DOHH2 (cell line): ENCODE measurements around the gene KLHDC1.
"Not testable (repeated sequence)": the region's sequence is repeated elsewhere in the genome, so short reads cannot be mapped to it uniquely, and the experiment has no call there.

Experiments
- H3F3A ChIP-seq: fragments of 200-600 bp; sonication (generic), shearing (Covaris generic); 2 replicates; pipeline ENCODE4 v1.6.0; 2016; ENCODE audit warnings: antibody characterized with exemption, mild to moderate bottlenecking; ENCODE audit not compliant: control insufficient read depth, insufficient read depth
- H3K27ac ChIP-seq: fragments of 200-600 bp; sonication (generic); 2 replicates; pipeline ENCODE4 v1.5.1; 2014; ENCODE audit warnings: low read depth, mild to moderate bottlenecking, low read length, moderate library complexity
- H3K27me3 ChIP-seq: fragments of 200-600 bp; sonication (generic); 2 replicates; pipeline ENCODE4 v1.6.1; 2014; ENCODE audit warnings: mild to moderate bottlenecking, low read length, mixed read lengths; ENCODE audit not compliant: control insufficient read depth
- H3K36me3 ChIP-seq: fragments of 200-600 bp; sonication (generic); 2 replicates; pipeline ENCODE4 v1.6.1; 2014; ENCODE audit warnings: mild to moderate bottlenecking, low read length, moderate library complexity, mixed read lengths; ENCODE audit not compliant: control insufficient read depth
- H3K4me1 ChIP-seq: fragments of 200-600 bp; sonication (generic); 2 replicates; pipeline ENCODE4 v1.6.1; 2014; ENCODE audit warnings: mild to moderate bottlenecking, low read length, mixed read lengths; ENCODE audit not compliant: control insufficient read depth
- H3K4me2 ChIP-seq: fragments of 200-600 bp; sonication (generic); 2 replicates; pipeline ENCODE4 v1.6.0; 2014; ENCODE audit warnings: mild to moderate bottlenecking, low read length, moderate library complexity
- H3K4me3 ChIP-seq: fragments of 200-600 bp; sonication (generic); 2 replicates; pipeline ENCODE4 v1.5.1; 2014; ENCODE audit warnings: mild to moderate bottlenecking, low read length, mixed read lengths
- H3K79me2 ChIP-seq: fragments of 200-600 bp; sonication (generic); 2 replicates; pipeline ENCODE4 v1.6.1; 2014; ENCODE audit warnings: mild to moderate bottlenecking, low read length, mixed read lengths; ENCODE audit not compliant: control insufficient read depth
- H3K9me2 ChIP-seq: fragments of 200-600 bp; sonication (generic); replicated peaks from 2 replicates; pipeline ENCODE4 v1.6.1; 2014; ENCODE audit warnings: mild to moderate bottlenecking, low read length, mixed read lengths; ENCODE audit not compliant: control insufficient read depth
- H3K9me3 ChIP-seq: fragments of 200-600 bp; sonication (generic); 2 replicates; pipeline ENCODE4 v1.6.1; 2014; ENCODE audit warnings: antibody characterized with exemption, low read length, mixed read lengths; ENCODE audit not compliant: control insufficient read depth, insufficient read depth
- H4K20me1 ChIP-seq: fragments of 200-600 bp; sonication (generic); 2 replicates; pipeline ENCODE4 v1.6.0; 2014; ENCODE audit warnings: low read depth, mild to moderate bottlenecking, antibody characterized with exemption, low read length, moderate library complexity; ENCODE audit not compliant: control insufficient read depth, insufficient read depth
- CTCF ChIP-seq: fragments of 200-600 bp; sonication (generic); IDR thresholded peaks from one replicate; pipeline ENCODE4 v1.5.1; 2014; ENCODE audit warnings: antibody characterized with exemption, mild to moderate bottlenecking, low read depth, low read length; ENCODE audit not compliant: poor library complexity, severe bottlenecking
- EZH2phosphoT487 ChIP-seq: fragments of 200-600 bp; sonication (generic); IDR thresholded peaks from 2 replicates; pipeline ENCODE4 v1.6.1; 2017; ENCODE audit warnings: borderline replicate concordance, mild to moderate bottlenecking, antibody characterized with exemption, low read length, moderate library complexity, mixed read lengths

KLHDC1 gene

GRCh38 chr14:49720744-49721143, 27.8 kb downstream of the KLHDC1 start:
- H3K27me3 ChIP-seq = no peaks in the 10 kb centered on the region
- no peaks in the 10 kb centered on the region for H3K36me3 ChIP-seq
- H3K27ac ChIP-seq = no peak overlapping the region
- H4K20me1 ChIP-seq = no peaks in the 10 kb centered on the region
- H3K79me2 ChIP-seq = no peaks in the 10 kb centered on the region
- no peak for TF ChIP-seq EZH2phosphoT487
- TF ChIP-seq CTCF = no peak
- no peaks in the 10 kb centered on the region for H3F3A ChIP-seq
- no peak overlapping the region for H3K4me3 ChIP-seq
- no peak overlapping the region for H3K4me2 ChIP-seq
- no peaks in the 10 kb centered on the region for H3K9me3 ChIP-seq
- H3K4me1 ChIP-seq = no peaks in the 10 kb centered on the region
- no peaks in the 10 kb centered on the region for H3K9me2 ChIP-seq

GRCh38 chr14:49721733-49722435, 29.0 kb downstream of the KLHDC1 start:
- not testable (repeated sequence) for H3K4me1 ChIP-seq, H3K27me3 ChIP-seq, H3K36me3 ChIP-seq, H3K27ac ChIP-seq, H3K4me2 ChIP-seq, H3K9me3 ChIP-seq, H4K20me1 ChIP-seq, H3K9me2 ChIP-seq, H3F3A ChIP-seq, H3K79me2 ChIP-seq, H3K4me3 ChIP-seq

GRCh38 chr14:49727171-49727570, 34.3 kb downstream of the KLHDC1 start:
- Histone ChIP-seq H3K9me2 (no peaks in the 10 kb centered on the region), H3K4me1 (no peaks in the 10 kb centered on the region), H3K27me3 (no peaks in the 10 kb centered on the region), H4K20me1 (no peaks in the 10 kb centered on the region), H3K27ac (no peak overlapping the region), H3K4me2 (no peak overlapping the region), H3F3A (no peaks in the 10 kb centered on the region), H3K36me3 (no peaks in the 10 kb centered on the region), H3K4me3 (no peak overlapping the region), H3K79me2 (no peaks in the 10 kb centered on the region), H3K9me3 (no peaks in the 10 kb centered on the region)
- TF ChIP-seq CTCF (no peak), EZH2phosphoT487 (no peak)

DNA sequence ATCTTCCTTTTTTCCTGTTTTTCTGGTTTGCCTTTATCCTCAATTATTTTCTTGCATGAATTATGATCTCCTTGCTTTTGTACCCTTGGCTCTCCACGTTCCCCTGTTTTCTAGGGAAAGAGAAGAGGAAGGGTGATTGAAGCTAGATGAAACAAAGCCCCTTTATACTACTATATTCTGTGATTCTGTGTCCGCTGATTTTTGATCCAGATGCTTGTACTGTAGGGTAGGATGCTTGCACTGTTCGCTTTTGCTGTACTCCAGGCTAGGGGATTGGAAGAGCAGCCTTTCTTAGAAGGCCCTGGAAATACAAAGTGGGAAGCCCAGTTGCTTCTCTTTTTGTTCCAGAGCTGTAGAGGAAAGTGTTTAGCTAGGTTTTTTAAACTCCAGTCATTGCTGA, 40.0 kb downstream of the KLHDC1 start:
- Histone ChIP-seq H3K9me3 (no peaks in the 10 kb centered on the region), H3F3A (no peaks in the 10 kb centered on the region), H3K36me3 (no peaks in the 10 kb centered on the region), H3K9me2 (no peaks in the 10 kb centered on the region), H3K79me2 (no peaks in the 10 kb centered on the region), H3K27ac (no peak overlapping the region), H3K4me2 (no peak overlapping the region), H3K27me3 (no peaks in the 10 kb centered on the region), H3K4me1 (no peaks in the 10 kb centered on the region), H3K4me3 (no peak overlapping the region), H4K20me1 (no peaks in the 10 kb centered on the region)
- TF ChIP-seq CTCF (no peak), EZH2phosphoT487 (no peak)
